T-helper 1 cell (primary cell): ENCODE data around the gene TTC19.
A peak's percentile ranks its signal among the peaks of the same experiment; 100 is the strongest.
"Not testable (repeated sequence)": the region's sequence is repeated elsewhere in the genome, so short reads cannot be mapped to it uniquely, and the experiment has no call there.

Source experiments
- DNase-seq, 5 donors: peaks; one replicate each; pipeline ENCODE4 v3.0.0-alpha.2; 2012 to 2020

Gene TTC19

GRCh38 chr17:15973834-15974233, 25.8 kb upstream of the TTC19 start:
- DNase-seq = no peak

GRCh38 chr17:15977894-15978293, 21.7 kb upstream of the TTC19 start:
- DNase-seq = no peak

- DNase-seq = no peak
Observed at GRCh38 chr17:15978606-15979005, 21.0 kb upstream of the TTC19 start.

GRCh38 chr17:15979013-15979412, 20.6 kb upstream of the TTC19 start:
- not testable (repeated sequence) for DNase-seq

GRCh38 chr17:15981208-15981607, 18.4 kb upstream of the TTC19 start:
- DNase-seq = no peak

GRCh38 chr17:15981646-15982580, 17.7 kb upstream of the TTC19 start:
- DNase-seq = no peak

GRCh38 chr17:15996322-15996721, 3.3 kb upstream of the TTC19 start:
- no peak for DNase-seq

GRCh38 chr17:15998031-15998562, 1.5 kb upstream of the TTC19 start:
- DNase-seq = no peak

- peak in 2 of 5 donors; percentile 29 to 41 for DNase-seq
Observed at GRCh38 chr17:15999974-16000827, 577 bp downstream of the TTC19 start.

GRCh38 chr17:16001226-16001897, 1.7 kb downstream of the TTC19 start:
- peak in 1 of 5 donors; percentile 34 for DNase-seq

GRCh38 chr17:16002708-16003260, 3.2 kb downstream of the TTC19 start:
- no peak for DNase-seq

GRCh38 chr17:16003841-16004240, 4.2 kb downstream of the TTC19 start:
- DNase-seq = no peak

- no peak for DNase-seq
Observed at GRCh38 chr17:16005636-16006035, 6.0 kb downstream of the TTC19 start.

- DNase-seq = peak in 1 of 5 donors; percentile 11
Observed at GRCh38 chr17:16007439-16007838, 7.8 kb downstream of the TTC19 start.

- DNase-seq = no peak
Observed at GRCh38 chr17:16013943-16014407, 14.4 kb downstream of the TTC19 start.

- no peak for DNase-seq
Observed at GRCh38 chr17:16019347-16019746, 19.7 kb downstream of the TTC19 start.

- DNase-seq = no peak
Observed at GRCh38 chr17:16023881-16024280, 24.3 kb downstream of the TTC19 start.

GRCh38 chr17:16025202-16025601, 25.6 kb downstream of the TTC19 start:
- no peak for DNase-seq

GRCh38 chr17:16026895-16027294, 27.3 kb downstream of the TTC19 start:
- DNase-seq = no peak

GRCh38 chr17:16027708-16028584, 28.3 kb downstream of the TTC19 start:
- DNase-seq = peak in 1 of 5 donors; percentile 89

- no peak for DNase-seq
Observed at GRCh38 chr17:16033729-16034349, 34.2 kb downstream of the TTC19 start.
